Astrocyte (in vitro differentiated cells and primary cell): ENCODE measurements around the gene RWDD1.

Source experiments
- CTCF ChIP-seq: IDR thresholded peaks from 2 replicates; pipeline ENCODE4 v1.5.1; 2011; ENCODE audit warnings: low read depth, mild to moderate bottlenecking, inconsistent platforms, low read length, moderate library complexity; ENCODE audit not compliant: insufficient read depth
- EZH2 ChIP-seq: IDR thresholded peaks from 2 replicates; pipeline ENCODE4 v1.6.1; 2012; ENCODE audit warnings: mild to moderate bottlenecking, low read length, inconsistent platforms; ENCODE audit not compliant: insufficient read depth

- peak; percentile 78 for TF ChIP-seq CTCF
- TF ChIP-seq EZH2, result no peak
Measured at GRCh38 chr6:116531675-116532570, 39.4 kb upstream of the RWDD1 start.
